Activated CD8-positive, alpha-beta memory T cell treated with anti-CD3 and anti-CD28 coated beads, Interleukin-2, amount 50 U/mL, for 1 hour (primary cell): ENCODE measurements around the gene ASGR2.
"Not testable (repeated sequence)": the region's sequence is repeated elsewhere in the genome, so short reads cannot be mapped to it uniquely, and the experiment has no call there.

Experiments
- DNase-seq: peaks from one replicate; pipeline ENCODE4 v3.0.0-alpha.2; 2020; ENCODE audit errors: extremely low read depth

ASGR2 gene, protein sequence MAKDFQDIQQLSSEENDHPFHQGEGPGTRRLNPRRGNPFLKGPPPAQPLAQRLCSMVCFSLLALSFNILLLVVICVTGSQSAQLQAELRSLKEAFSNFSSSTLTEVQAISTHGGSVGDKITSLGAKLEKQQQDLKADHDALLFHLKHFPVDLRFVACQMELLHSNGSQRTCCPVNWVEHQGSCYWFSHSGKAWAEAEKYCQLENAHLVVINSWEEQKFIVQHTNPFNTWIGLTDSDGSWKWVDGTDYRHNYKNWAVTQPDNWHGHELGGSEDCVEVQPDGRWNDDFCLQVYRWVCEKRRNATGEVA

DNA sequence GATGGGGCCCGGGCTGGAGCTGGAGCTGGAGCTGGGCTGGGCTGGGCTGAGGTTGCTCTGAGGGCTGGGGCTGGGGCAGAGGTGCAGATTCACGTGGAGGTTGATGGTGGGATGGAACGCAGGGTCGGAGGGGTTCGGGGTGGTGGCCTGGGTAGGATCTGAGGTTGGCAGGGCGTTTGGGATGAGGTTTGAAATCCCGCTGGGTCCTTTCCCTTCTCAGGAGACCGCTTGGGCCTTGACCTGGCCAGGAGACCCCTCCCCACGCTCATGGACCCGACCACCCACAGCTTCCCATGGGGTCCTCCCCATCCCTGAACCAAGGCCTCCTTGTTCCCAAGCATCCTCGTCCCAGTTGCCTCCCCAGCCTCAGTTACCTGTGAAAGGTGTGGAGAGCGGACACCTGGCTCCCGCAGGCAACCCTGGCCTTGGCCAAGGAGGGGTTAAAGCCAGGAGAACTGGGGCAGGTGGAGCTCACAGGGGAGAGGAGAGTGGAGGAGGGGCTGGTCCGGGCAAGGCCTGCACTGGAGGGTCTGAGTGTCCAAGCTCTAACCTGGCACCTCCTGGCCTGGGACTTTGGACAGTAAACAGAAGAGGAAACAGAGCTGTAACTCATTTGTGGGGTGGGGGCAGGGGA is at the start of gene ASGR2:
Gene ASGR2 (minus strand): TSS at position 582 of the 634 bp plus-strand sequence. CDS start 582 bp downstream, outside the sequence.
- no peak for DNase-seq

DNA sequence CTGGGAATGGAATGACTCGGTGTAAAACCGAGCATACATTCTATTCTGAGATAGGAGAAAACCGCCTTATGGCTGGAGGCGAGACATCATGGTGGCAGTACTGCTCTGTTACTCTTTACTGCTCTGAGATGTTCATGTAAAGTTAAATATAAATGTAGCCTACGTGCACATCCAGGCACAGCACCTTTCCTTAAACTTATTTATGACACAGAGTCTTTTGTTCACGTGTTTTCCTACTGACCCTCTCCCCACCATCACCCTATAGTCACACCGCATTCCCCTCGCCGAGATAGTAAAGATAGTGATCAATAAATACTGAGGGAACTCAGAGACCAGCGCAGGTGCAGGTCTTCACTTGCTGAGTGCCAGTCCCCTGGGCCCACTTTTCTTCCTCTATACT is 44.9 kb upstream of the ASGR2 start:
- not testable (repeated sequence) for DNase-seq

DNA sequence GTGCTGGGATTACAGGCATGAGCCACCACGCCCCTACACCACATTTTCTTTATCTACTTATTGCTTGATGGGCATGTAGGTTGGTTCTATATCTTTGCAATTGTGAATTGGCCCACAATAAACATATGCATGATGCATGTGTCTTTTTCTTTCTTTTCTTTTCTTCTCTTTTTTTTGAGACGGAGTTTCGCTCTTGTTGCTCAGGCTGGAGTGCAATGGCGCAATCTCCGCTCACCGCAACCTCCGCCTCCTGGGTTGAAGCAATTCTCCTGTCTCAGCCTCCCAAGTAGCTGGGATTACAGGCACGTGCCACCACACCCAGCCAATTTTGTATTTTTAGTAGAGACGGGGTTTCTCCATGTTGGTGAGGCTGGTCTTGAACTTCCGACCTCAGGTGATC is 43.8 kb upstream of the ASGR2 start:
- DNase-seq, result not testable (repeated sequence)

DNA sequence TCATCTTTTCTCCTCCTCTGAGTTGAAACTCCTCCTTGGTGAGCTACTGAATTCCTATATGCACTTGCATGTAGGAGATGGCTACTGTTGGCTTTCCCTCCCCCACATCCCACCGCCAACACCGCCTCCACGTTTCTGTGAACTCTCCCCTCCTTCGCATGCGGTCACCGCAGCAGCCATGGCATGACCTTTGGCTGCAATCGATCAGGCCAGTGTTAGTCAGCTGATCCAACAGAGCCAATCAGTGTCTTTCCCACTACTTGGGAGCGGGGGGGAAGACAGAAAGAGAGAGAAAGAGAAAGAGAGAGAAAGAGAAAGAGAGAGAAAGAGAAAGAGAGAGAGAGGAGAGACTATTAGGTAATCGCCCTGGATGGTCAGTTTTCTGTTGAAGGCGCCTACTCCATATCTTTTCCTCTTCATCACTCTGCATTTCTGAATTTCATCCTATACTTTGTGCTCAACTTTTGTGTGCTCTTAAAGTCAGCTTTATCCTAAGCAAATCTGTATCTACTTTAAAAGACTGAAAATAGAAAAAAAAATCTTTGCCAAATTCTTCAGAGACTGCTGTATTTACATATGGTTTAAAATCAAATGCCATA is 41.8 kb upstream of the ASGR2 start:
- no peak for DNase-seq

DNA sequence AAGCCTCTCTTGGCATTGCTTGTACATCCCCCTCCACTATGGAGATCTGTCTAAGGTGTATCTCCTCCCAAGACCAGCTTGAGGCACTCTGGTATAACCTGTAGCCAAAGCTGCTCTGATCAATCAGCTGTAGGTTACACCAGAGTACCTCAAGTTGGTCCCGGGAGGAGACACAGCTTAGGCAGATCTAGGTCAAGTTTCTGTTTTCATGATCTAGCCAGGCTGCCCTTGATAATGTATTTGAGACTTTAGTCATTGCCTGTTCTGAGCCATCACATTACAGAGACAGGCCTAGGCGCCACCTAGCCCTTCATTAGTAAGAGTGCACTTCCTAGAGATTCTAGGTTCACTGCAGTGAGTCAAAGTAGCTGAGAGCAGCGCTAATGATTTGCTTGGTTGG is 33.1 kb upstream of the ASGR2 start:
- no peak for DNase-seq

DNA sequence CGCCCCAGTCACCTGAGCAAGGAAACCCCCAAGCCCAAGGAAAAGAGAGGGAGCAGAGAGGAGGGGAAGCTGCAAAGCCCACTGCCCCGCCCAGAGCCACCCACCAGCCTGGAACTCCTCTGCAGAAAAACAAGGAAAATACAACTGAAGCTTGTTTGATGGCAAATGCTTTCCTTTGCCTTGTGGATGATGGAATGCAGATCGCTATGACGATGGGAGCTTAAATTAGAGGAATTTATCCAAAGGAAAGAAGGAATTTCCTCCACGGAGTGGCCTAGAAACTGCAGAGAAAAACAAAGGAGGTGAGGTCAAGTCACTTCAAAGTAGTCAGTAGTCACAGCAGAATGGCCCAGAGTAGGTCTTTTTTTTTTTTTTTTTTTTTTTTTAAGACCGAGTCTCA is 31.5 kb upstream of the ASGR2 start:
- no peak for DNase-seq

DNA sequence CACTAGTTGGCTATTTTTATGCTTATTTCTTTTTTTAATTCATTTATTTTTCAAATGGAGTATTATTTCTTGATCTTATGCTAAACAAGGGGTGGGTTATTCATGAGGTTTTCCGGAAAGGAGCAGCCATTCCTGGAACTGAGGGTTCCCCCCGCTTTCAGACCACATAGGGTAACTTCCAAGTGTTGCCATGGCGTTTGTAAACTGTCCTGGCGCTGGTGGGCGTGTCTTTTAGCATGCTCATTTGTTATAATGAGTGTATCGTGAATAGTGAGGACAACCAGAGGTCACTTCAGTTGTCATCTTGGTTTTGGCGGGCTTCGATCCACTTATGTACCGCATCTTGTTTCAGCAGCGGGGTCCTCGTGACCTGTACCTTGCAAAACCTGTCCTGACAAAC is 29.6 kb upstream of the ASGR2 start:
- DNase-seq, result no peak

DNA sequence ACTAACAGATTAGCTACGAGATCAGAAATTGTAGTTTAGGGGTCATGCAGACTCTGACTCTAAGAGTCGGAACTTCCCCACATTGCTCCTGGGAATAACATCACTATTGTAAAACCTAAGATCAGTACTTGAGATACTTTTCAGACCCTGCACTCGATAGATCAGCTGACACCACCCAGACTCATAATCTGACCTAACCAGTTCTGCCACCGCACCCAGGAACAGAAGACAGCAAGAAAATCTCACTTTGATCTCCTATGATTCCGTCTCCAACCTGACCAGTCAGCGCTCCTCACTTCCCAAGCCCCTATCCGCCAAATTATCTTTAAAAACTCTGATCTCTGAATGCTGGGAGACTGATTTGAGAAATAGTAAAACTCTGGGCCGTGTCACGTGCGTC is 27.2 kb upstream of the ASGR2 start:
- DNase-seq, result no peak

DNA sequence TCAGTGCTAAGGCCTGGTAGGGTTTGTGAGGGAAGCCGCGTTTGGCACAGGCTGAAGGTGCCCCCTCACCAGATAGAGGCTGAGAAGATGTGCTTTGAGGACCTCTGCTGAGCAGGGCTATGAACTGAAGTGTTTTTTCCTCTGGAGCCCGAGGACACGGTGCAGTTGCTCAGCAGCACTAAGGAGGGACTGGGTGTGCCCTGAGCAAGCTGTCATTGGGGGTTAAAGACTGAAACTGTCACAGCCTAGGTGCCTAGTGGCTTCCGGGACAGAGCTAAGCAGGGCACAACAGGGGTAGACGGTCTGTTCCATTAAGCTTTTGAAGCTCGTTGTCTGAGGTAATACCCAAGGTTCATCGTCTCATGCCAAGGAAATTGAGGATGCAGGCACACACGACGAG is 24.8 kb upstream of the ASGR2 start:
- DNase-seq, result no peak

DNA sequence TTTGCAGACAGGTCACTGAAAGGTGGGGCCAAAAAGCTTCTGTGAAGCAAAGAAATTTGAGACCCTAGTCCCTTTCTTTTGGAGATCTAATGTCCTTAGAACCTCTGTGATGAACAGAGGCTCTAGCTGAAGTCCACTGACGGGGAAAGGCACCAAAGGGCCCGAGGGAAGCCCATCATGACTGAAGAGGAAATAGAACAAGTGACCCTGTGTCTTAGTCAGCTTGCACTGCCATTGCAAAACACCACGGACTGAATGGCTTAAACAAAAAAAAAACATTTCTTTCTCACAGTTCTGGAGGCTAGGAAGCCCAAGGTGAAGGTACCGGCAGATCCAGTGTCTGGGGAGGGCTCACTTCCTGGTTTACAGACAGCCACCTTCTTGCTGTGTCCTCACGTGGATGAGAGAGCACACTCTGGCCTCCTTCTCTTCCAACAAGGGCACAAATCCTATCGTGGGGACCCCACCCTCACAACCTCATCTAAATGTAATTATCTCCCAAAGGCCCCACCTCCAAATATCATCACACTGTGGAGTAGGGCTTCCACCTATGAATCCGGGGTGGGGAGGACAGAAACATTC is 24.3 kb upstream of the ASGR2 start:
- no peak for DNase-seq

DNA sequence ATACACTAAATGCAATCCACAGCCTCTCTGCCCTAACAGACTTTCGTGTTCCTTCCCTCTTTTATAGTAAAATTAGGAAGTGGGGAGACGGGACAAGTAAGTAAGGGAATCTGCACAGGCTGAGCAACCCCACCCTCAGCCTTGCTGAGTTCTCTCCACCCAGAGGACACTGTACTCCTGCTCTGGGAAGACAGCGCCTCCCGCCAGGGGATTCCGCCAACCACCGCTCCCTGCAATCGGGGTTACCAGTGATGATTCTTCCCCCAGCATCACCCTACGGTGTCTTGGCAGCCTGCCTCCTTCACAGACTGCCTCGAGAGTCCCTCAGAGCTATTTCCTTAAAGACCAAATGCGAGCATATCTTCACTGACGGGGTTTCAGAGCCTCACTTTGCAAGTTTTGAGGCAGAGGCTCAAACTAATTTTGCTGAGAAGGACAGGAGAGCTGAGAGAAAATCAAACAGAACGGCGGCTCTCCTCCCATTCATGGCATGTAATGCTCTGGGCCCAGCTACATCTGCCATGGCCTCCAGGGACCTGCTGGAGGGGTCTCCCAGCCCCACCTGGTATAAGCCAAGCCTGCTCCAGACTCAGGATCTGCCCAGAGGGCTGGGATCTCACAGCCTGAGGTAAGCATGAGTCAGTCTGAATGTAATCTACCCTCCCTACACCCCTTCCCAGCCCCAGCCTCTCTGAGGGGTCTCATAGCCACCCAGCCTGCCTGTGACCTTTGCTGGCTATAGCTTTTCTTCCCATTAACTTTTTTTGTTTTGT is 22.7 kb upstream of the ASGR2 start:
- no peak for DNase-seq

DNA sequence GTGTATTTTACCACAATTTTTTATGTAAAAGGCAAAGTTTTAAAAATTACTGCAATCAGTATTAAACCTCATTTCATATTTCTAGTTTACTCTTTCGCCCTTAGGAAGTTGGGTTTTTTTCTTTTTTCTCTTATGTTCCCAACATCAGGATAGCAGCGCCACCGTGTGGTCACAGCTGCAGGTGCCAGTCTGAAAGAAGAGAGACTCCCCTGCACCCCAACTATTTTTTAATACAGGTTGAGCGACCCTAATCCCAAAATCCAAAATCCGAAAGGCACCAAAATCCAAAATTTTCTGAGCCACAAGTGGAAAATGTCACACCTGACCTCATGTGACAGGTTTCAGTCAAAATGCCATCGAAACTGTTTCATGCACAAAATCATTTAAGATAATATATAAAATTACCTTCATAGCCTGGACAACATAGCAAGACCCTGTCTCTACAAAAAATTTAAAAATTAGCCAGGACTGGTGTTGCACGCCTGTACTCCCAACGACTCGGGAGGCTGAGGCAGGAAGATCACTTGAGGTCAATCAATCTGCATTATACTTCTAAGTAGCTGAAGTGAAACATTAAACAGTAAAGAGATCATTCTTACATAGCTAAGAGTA is 21.8 kb upstream of the ASGR2 start:
- peak; percentile 56 for DNase-seq

DNA sequence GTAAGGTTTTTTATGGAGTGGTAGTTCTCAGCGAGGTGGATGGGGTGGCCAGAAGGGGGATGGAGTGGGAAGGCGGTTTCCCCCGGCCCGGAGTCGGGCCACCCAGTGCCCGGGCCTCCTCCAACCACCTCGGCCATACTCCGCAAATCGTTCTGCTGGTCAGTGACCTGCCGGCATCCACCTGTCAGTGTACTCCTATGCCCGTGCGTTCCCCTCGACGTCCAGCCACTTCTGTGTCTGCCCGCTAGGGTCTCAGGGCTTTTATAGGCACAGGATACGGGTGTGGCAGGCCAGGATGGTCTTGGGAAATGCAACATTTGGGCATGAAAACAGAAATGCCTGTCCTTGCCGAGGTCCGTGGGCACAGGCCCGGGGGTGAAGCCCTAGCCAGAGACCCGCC is 19.3 kb upstream of the ASGR2 start:
- no peak for DNase-seq

DNA sequence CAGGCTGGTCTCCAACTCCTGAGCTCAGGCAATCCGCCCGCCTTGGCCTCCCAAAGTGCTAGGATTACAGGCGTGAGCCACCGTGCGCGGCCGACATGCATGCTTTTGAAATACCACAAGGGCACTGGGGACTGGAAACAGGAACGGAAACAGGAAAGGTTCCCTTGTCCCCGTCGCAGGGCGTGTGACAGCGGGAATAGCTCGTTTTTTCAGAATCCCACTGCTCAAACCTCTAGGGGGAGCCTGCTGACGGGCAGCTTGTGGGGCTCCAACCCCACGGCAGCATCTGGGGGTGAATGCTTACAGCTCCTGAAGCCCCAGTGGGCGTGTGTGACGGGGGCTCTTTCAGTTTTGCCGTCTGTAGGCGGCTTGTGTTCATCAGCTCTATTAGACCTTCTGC is 18.8 kb upstream of the ASGR2 start:
- peak; percentile 12 for DNase-seq

DNA sequence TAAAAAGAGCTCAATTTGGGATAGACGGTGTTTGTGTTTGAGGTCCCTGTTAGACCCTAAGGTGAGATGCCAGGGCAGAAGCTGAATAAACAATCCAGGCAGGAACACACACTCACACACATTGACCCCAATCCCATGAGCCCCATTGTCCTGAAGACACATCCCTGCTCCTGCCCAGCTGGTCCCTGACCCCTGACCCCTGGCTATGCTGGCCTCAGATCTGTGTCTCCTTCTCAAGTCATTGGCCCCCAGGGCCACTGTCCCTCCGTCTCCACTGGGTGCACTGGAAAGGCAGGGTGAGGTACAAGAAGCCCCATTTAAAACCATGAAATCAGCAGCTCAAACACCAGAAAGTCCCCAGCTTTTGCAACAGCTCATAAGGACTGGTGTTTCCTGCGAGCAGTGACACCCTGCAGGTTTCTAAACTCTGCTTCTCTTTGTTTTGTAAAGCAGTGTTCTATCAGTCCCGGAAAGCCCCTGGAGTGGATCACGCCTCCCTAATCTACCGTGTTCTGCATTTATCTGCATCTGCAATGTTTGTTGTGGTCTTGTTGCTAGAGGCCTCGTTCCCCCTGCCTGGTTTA is 18.0 kb upstream of the ASGR2 start:
- DNase-seq, result peak; percentile 28

DNA sequence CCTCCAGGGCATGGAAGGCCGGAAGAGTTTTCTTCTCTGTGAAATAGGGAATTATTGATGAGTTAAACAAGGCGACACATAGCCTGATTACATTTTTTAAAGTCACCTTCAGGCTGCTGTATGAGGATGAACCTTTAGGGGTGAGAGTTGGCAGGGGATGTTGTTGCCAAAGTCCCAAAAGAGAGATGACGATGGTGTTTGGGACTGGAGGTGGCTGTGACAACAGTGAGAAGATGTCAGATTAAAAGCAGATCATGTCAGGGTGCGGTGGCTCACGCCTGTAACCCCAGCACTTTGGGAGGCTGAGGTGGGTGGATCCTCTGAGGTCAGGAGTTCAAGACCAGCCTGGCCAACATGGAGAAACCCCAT is 16.8 kb upstream of the ASGR2 start:
- no peak for DNase-seq

DNA sequence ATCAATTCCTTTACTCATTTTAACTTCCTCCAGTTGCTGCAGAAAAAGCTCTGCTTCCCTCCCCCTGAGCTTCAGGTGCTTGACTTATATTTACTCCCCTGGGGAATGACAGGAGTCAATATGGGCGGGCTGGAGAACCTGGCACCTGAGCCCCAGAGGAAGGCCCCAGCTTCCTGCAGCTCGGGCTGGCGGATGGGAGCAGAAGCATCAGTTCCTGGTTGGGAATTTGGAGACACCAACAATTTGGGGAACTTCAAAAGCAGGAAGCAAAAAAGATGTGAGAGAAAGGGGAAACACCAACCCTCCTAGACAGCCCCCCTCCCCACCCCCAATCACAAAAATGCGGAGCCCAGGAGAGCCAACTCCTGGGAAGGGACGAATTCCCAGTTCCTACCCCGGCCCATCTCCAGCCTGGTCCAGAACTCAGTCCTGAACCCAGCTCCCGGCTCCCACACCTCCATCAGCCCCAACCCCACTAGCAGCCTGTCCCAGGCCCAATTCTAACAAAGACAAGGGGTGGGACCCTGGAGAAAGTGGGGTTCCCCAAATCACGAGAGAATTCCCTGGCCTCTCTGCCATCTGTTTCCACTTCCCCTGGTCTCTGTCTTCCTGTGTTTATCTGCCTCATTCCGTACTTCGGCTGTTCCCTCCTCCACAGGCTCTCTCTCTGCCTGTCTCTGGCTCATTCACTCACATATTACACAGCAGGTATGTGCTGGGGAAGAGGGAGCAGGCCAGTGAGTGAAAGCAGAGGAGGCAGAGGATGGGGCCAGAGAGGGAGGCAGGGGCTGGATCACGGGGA is 16.2 kb upstream of the ASGR2 start:
- no peak for DNase-seq

DNA sequence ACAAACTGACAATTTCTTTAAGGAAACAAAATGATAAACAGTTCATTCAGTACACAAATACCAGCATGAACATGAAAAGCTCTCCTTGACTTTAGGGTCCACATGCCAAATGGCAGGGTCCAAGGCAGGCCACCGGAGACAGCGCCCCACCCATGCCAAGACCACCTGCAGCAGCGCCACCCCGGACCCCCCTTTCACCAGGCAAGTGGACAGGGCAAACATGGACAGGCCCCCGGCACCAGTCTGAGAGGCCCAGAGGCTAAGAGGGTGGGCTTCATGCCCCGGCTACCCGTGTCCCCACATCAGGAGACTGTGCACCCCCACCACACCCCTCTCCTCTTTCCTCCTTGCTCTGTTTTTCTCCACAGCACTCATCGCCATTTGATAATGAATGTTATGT is 14.7 kb upstream of the ASGR2 start:
- DNase-seq, result no peak

DNA sequence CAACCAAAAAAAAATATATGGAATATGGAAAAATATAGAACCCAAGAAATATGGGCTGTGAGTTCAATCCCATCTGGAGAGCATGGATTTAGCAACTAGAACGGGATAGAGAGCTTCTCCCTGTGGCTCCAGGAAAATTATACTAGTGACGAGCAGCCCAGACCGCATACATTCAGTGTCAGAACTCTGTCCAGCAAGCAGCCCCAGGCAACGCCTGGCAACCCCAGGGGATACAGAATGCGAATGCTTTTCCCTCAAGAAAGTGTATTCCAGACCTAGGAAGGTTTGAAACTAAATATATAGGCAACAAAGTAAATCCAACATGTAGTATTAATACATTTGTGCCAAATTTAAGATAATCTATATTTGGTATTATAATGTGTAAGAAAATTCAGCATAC is 13.5 kb upstream of the ASGR2 start:
- no peak for DNase-seq

DNA sequence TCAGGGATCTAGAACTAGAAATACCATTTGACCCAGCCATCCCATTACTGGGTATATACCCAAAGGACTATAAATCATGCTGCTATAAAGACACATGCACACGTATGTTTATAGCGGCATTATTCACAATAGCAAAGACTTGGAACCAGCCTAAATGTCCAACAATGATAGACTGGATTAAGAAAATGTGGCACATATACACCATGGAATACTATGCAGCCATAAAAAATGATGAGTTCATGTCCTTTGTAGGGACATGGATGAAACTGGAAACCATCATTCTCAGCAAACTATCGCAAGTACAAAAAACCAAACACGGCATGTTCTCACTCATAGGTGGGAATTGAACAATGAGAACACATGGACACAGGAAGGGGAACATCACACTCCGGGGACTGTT is 12.9 kb upstream of the ASGR2 start:
- not testable (repeated sequence) for DNase-seq

DNA sequence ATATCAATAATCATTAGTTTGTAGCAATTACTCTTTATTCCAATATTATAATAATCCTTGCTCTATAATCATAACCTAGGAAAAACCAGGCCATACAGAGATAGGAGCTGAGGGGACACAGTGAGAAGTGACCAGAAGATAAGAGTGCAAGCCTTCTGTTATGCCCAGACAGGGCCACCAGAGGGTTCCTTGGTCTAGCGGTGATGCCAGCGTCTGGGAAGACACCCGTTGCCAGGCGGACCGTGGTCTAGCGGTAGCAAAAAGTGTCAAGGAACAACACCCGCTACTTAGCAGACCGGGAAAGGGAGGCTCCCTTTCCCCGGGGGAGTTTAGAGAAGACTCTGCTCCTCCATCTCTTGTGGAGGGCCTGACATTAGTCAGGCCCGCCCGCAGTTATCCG is 11.8 kb upstream of the ASGR2 start:
- DNase-seq, result not testable (repeated sequence)
